ENCODE measurements around the gene PP2D1.

PP2D1 gene

GRCh38 chr3:19937459-19938294, 74.4 kb downstream of the PP2D1 start:
- DNase-seq (ENCODE audit: low spot score), result no peak
- TF ChIP-seq, protein P1, sequence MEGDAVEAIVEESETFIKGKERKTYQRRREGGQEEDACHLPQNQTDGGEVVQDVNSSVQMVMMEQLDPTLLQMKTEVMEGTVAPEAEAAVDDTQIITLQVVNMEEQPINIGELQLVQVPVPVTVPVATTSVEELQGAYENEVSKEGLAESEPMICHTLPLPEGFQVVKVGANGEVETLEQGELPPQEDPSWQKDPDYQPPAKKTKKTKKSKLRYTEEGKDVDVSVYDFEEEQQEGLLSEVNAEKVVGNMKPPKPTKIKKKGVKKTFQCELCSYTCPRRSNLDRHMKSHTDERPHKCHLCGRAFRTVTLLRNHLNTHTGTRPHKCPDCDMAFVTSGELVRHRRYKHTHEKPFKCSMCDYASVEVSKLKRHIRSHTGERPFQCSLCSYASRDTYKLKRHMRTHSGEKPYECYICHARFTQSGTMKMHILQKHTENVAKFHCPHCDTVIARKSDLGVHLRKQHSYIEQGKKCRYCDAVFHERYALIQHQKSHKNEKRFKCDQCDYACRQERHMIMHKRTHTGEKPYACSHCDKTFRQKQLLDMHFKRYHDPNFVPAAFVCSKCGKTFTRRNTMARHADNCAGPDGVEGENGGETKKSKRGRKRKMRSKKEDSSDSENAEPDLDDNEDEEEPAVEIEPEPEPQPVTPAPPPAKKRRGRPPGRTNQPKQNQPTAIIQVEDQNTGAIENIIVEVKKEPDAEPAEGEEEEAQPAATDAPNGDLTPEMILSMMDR (IDR thresholded peaks at IDR 0.05; ENCODE audit: extremely low read depth, missing control alignments), result no peak

All from GM20000 (cell line).